T47D (cell line): ENCODE measurements around the gene AFAP1L2.

Source experiments
- DNase-seq, 2 experiments: peaks; one replicate each; pipeline versions ENCODE4 v3.0.0 to v3.0.0-alpha.2; 2011 to 2012; ENCODE audit warnings: low read depth in 1 of 2, low spot score in 1 of 2
- JUND ChIP-seq: IDR thresholded peaks from 2 replicates; pipeline ENCODE4 v1.6.1; 2012; ENCODE audit warnings: low read depth
- in situ Hi-C: cut with HindIII; loops from 2 replicates; pipeline ENCODE4 v1.10.0; 2016; ENCODE audit warnings: low sequenced_read_pairs, low pct_unique_long_range_greater_than_20kb

Gene AFAP1L2

GRCh38 chr10:114429581-114430335, 25.5 kb upstream of the AFAP1L2 start:
- no peak for TF ChIP-seq JUND
- in situ Hi-C loops = no loop called here
- DNase-seq = no peak

GRCh38 chr10:114427124-114427852, 23.0 kb upstream of the AFAP1L2 start:
- in situ Hi-C loops = no loop called here
- DNase-seq = no peak
- TF ChIP-seq JUND = no peak

GRCh38 chr10:114426476-114426875, 22.2 kb upstream of the AFAP1L2 start:
- in situ Hi-C loops = no loop called here
- DNase-seq = no peak
- TF ChIP-seq JUND = no peak

- no peak for TF ChIP-seq JUND
- peak in 1 of 2 experiments; percentile 6 for DNase-seq
- in situ Hi-C loops = no loop called here
These were observed 16.6 kb upstream of the AFAP1L2 start for GRCh38 chr10:114420811-114421485.

GRCh38 chr10:114418109-114418508, 13.8 kb upstream of the AFAP1L2 start:
- in situ Hi-C loops = no loop called here
- no peak for DNase-seq
- TF ChIP-seq JUND = no peak

GRCh38 chr10:114412907-114413797, 8.8 kb upstream of the AFAP1L2 start:
- in situ Hi-C loops = no loop called here
- DNase-seq = peak in 1 of 2 experiments; percentile 17
- no peak for TF ChIP-seq JUND

- in situ Hi-C loops = no loop called here
- DNase-seq = no peak
- TF ChIP-seq JUND = no peak
These were observed 4.7 kb upstream of the AFAP1L2 start for GRCh38 chr10:114408968-114409444.

- DNase-seq = no peak
- no peak for TF ChIP-seq JUND
- in situ Hi-C loops = no loop called here
These were observed 4.0 kb upstream of the AFAP1L2 start for GRCh38 chr10:114408112-114408967.

GRCh38 chr10:114406455-114406854, 2.2 kb upstream of the AFAP1L2 start:
- in situ Hi-C loops = no loop called here
- DNase-seq = no peak

GRCh38 chr10:114405011-114405350, 679 bp upstream of the AFAP1L2 start:
- no peak for TF ChIP-seq JUND
- DNase-seq = no peak
- in situ Hi-C loops = no loop called here

More at GRCh38 chr10:114406455-114406854, 2.2 kb upstream of the AFAP1L2 start:
- no peak for TF ChIP-seq JUND

GRCh38 chr10:114403541-114404161, 651 bp downstream of the AFAP1L2 start:
- no peak for DNase-seq
- no peak for TF ChIP-seq JUND
- in situ Hi-C loops = no loop called here
